Measurements from ENCODE around the gene ITGB6. TPM values are rescaled to one million over a fixed set of nuclear protein-coding genes. Genes with fewer than 3 reads are reported as not detected.

The ITGB6 gene
- total and polyA plus RNA-seq, 3 donors from 2014 or later = 0.12 to 0.79 (median 0.18) TPM

DNA sequence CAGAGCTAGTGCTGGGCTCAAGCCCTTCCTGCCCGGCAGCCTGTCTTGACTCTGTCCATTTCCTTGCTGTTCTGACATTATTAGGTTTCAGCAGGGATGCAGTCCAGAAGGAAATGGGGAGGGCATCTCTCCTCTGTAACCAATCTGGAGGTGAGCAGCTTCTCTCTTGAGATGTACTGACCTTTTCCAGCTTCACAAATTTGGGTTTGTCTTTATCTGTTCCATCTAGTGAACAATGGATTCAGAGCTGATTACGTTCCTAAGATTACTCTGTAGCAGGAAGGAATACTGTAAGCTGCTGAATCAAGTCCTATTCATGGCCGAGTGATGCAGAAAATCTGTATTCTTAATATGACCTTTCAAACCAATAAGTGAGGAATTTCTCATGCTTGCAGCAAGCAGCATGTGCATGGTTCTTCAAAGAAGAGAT, 148.7 kb downstream of the ITGB6 start:
- H3K9me3 ChIP-seq = no peaks in the 10 kb centered on the region
- TF ChIP-seq, protein P1, sequence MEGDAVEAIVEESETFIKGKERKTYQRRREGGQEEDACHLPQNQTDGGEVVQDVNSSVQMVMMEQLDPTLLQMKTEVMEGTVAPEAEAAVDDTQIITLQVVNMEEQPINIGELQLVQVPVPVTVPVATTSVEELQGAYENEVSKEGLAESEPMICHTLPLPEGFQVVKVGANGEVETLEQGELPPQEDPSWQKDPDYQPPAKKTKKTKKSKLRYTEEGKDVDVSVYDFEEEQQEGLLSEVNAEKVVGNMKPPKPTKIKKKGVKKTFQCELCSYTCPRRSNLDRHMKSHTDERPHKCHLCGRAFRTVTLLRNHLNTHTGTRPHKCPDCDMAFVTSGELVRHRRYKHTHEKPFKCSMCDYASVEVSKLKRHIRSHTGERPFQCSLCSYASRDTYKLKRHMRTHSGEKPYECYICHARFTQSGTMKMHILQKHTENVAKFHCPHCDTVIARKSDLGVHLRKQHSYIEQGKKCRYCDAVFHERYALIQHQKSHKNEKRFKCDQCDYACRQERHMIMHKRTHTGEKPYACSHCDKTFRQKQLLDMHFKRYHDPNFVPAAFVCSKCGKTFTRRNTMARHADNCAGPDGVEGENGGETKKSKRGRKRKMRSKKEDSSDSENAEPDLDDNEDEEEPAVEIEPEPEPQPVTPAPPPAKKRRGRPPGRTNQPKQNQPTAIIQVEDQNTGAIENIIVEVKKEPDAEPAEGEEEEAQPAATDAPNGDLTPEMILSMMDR (IDR thresholded peaks at IDR 0.05) = no peak
- TF ChIP-seq POLR2A (IDR thresholded peaks at IDR 0.05) = no peak
- 50 to 66% methylated on average over 3 of the region's 3 CpGs for WGBS, 2 donors
- no peak overlapping the region for H3K27ac ChIP-seq
- H3K4me1 ChIP-seq = no peaks in the 10 kb centered on the region
- H3K27me3 ChIP-seq = no peaks in the 10 kb centered on the region
- intact Hi-C loops (cut with DNase I; ENCODE audit: low total_unique reads) = no loop called here
- no peak for DNase-seq
- H3K4me3 ChIP-seq = no peak overlapping the region
- H3K36me3 ChIP-seq (ENCODE audit: low read depth, missing control alignments) = no peaks in the 10 kb centered on the region

DNA sequence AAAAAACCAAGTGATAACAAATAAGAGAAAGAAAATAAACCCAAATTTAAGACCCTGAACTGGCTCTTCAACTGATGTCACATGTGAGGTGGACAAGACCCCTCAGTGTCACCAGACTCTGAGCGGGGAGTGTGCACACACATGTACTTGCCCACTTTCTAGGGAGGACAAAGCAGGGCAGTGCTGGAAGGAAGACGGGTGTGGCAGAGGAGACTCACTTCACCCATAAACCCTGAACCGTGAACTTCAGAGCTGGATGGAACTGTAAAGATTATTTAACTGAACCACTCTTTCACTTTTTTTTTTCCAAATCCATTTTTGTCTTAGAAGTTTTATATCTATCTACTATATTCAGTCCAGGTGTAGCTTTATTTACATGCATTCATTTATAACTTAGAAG, 149.9 kb downstream of the ITGB6 start:
- no peaks in the 10 kb centered on the region for H3K4me1 ChIP-seq
- no peaks in the 10 kb centered on the region for H3K9me3 ChIP-seq
- H3K36me3 ChIP-seq (ENCODE audit: low read depth, missing control alignments) = no peaks in the 10 kb centered on the region
- no peak overlapping the region for H3K4me3 ChIP-seq
- no peak for DNase-seq
- TF ChIP-seq POLR2A (IDR thresholded peaks at IDR 0.05) = no peak
- no peaks in the 10 kb centered on the region for H3K27me3 ChIP-seq
- intact Hi-C loops (cut with DNase I; ENCODE audit: low total_unique reads) = no loop called here
- 93 to 95% methylated on average over 3 of the region's 3 CpGs for WGBS, 2 donors
- H3K27ac ChIP-seq = no peak overlapping the region

Other genes with a start within 250 kb of the ITGB6 start
- 1 to 10 TPM; 5.0 to 5.3 TPM for gene PLA2R1, start 137.7 kb downstream of the ITGB6 start, total RNA-seq
- 3.4 TPM for gene PLA2R1, start 137.7 kb downstream of the ITGB6 start, polyA plus RNA-seq (ENCODE audit: insufficient read depth, low read depth, low replicate concordance)

All from testis (tissue), 3 donors.